Measurements from ENCODE around the gene ACOX3. TPM values are rescaled to one million over a fixed set of nuclear protein-coding genes. Genes with fewer than 3 reads are reported as not detected.

Gene ACOX3
- total and polyA plus RNA-seq, 9 of the 15 experiments (the other 6 are each of a cell fraction or from before 2014, with no cell fraction given): 0.68 to 7.3 (median 3.7) TPM

DNA sequence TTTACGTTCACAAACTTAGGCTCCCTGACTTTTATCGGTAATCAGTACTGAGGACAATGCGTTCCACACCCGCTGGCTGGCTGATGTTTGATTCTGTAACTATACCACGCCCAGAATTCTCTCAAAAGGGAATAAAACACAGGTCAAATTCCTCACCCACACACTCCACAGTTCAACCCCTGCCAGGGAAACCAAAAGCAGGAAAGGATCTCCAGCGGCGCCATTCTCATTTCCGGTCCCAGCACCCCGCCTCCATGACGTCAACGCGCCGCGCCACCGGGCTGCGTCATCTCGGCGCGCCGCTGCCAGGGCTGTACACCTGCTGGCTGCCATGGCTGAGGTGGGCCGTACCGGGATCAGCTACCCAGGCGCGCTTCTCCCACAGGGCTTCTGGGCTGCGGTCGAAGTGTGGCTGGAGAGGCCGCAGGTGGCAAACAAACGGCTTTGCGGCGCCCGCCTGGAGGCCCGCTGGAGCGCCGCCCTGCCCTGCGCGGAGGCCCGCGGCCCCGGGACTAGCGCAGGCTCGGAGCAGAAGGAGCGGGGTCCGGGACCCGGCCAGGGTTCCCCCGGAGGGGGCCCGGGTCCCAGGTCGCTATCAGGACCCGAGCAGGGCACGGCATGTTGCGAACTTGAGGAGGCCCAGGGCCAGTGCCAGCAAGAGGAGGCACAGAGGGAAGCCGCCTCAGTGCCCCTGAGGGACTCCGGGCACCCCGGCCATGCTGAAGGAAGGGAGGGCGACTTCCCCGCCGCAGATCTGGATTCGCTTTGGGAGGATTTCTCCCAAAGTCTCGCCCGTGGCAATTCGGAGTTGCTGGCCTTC lies at the start of gene ACOX3, which contains the start of gene TRMT44 (continued):
- TF ChIP-seq PTBP1 (IDR thresholded peaks at IDR 0.05; ENCODE audit: low read depth, low read length) (no peak), ZBTB8A (IDR thresholded peaks at IDR 0.05; ENCODE audit: partially characterized antibody) (no peak), SIRT6 (IDR thresholded peaks at IDR 0.05; ENCODE audit: low read depth, low read length) (no peak), MYNN (IDR thresholded peaks at IDR 0.05) (no peak), MYNN (CRISPR knock-in tag; IDR thresholded peaks at IDR 0.05) (no peak), GTF2F1 (IDR thresholded peaks at IDR 0.05; ENCODE audit: low read depth, low read length) (no peak), E2F3 (CRISPR knock-in tag; IDR thresholded peaks at IDR 0.05) (no peak), DMBX1 (CRISPR knock-in tag; IDR thresholded peaks at IDR 0.05; ENCODE audit: borderline replicate concordance) (no peak), MXI1 (IDR thresholded peaks at IDR 0.05; ENCODE audit: low read depth, low read length) (peak; percentile 76; the same call in 1 of the 2 replicates), GATA2 (CRISPR knock-in tag; IDR thresholded peaks at IDR 0.05) (no peak), FOXP1 (CRISPR knock-in tag; IDR thresholded peaks at IDR 0.05) (no peak), HMG20B (CRISPR knock-in tag; IDR thresholded peaks at IDR 0.05) (no peak), HCFC1 (IDR thresholded peaks at IDR 0.05; ENCODE audit: low read depth, low read length) (peak; percentile 92)
- TF ChIP-seq, protein P1, sequence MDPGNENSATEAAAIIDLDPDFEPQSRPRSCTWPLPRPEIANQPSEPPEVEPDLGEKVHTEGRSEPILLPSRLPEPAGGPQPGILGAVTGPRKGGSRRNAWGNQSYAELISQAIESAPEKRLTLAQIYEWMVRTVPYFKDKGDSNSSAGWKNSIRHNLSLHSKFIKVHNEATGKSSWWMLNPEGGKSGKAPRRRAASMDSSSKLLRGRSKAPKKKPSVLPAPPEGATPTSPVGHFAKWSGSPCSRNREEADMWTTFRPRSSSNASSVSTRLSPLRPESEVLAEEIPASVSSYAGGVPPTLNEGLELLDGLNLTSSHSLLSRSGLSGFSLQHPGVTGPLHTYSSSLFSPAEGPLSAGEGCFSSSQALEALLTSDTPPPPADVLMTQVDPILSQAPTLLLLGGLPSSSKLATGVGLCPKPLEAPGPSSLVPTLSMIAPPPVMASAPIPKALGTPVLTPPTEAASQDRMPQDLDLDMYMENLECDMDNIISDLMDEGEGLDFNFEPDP (CRISPR knock-in tag; IDR thresholded peaks at IDR 0.05): no peak
- TF ChIP-seq, protein P2, sequence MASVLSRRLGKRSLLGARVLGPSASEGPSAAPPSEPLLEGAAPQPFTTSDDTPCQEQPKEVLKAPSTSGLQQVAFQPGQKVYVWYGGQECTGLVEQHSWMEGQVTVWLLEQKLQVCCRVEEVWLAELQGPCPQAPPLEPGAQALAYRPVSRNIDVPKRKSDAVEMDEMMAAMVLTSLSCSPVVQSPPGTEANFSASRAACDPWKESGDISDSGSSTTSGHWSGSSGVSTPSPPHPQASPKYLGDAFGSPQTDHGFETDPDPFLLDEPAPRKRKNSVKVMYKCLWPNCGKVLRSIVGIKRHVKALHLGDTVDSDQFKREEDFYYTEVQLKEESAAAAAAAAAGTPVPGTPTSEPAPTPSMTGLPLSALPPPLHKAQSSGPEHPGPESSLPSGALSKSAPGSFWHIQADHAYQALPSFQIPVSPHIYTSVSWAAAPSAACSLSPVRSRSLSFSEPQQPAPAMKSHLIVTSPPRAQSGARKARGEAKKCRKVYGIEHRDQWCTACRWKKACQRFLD (CRISPR knock-in tag; IDR thresholded peaks at IDR 0.05): no peak
- TF ChIP-seq, protein P3, sequence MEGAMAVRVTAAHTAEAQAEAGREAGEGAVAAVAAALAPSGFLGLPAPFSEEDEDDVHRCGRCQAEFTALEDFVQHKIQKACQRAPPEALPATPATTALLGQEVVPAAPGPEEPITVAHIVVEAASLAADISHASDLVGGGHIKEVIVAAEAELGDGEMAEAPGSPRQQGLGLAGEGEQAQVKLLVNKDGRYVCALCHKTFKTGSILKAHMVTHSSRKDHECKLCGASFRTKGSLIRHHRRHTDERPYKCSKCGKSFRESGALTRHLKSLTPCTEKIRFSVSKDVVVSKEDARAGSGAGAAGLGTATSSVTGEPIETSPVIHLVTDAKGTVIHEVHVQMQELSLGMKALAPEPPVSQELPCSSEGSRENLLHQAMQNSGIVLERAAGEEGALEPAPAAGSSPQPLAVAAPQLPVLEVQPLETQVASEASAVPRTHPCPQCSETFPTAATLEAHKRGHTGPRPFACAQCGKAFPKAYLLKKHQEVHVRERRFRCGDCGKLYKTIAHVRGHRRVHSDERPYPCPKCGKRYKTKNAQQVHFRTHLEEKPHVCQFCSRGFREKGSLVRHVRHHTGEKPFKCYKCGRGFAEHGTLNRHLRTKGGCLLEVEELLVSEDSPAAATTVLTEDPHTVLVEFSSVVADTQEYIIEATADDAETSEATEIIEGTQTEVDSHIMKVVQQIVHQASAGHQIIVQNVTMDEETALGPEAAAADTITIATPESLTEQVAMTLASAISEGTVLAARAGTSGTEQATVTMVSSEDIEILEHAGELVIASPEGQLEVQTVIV (CRISPR knock-in tag; IDR thresholded peaks at IDR 0.05; ENCODE audit: borderline replicate concordance): no peak
- TF ChIP-seq, protein P4, sequence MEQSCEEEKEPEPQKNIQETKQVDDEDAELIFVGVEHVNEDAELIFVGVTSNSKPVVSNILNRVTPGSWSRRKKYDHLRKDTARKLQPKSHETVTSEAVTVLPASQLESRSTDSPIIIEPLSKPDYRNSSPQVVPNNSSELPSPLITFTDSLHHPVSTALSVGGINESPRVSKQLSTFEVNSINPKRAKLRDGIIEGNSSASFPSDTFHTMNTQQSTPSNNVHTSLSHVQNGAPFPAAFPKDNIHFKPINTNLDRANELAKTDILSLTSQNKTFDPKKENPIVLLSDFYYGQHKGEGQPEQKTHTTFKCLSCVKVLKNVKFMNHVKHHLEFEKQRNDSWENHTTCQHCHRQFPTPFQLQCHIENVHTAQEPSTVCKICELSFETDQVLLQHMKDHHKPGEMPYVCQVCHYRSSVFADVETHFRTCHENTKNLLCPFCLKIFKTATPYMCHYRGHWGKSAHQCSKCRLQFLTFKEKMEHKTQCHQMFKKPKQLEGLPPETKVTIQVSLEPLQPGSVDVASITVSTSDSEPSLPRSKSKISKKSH (CRISPR knock-in tag; IDR thresholded peaks at IDR 0.05): no peak
- TF ChIP-seq, protein P5, sequence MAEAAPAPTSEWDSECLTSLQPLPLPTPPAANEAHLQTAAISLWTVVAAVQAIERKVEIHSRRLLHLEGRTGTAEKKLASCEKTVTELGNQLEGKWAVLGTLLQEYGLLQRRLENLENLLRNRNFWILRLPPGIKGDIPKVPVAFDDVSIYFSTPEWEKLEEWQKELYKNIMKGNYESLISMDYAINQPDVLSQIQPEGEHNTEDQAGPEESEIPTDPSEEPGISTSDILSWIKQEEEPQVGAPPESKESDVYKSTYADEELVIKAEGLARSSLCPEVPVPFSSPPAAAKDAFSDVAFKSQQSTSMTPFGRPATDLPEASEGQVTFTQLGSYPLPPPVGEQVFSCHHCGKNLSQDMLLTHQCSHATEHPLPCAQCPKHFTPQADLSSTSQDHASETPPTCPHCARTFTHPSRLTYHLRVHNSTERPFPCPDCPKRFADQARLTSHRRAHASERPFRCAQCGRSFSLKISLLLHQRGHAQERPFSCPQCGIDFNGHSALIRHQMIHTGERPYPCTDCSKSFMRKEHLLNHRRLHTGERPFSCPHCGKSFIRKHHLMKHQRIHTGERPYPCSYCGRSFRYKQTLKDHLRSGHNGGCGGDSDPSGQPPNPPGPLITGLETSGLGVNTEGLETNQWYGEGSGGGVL (CRISPR knock-in tag; IDR thresholded peaks at IDR 0.05): no peak

All from K562 (cell line).